ENCODE measurements around the gene RBFOX1.

- no peak for TF ChIP-seq CTCF (IDR thresholded peaks at IDR 0.05; ENCODE audit: insufficient read depth, low read depth, low read length)
- no peak for TF ChIP-seq EZH2 (IDR thresholded peaks at IDR 0.05; ENCODE audit: insufficient read depth, low read length)
Observed at GRCh38 chr16:7398536-7398935, 65.9 kb downstream of the RBFOX1 start.
